ENCODE data around the gene SUV39H2.

SUV39H2 gene

DNA sequence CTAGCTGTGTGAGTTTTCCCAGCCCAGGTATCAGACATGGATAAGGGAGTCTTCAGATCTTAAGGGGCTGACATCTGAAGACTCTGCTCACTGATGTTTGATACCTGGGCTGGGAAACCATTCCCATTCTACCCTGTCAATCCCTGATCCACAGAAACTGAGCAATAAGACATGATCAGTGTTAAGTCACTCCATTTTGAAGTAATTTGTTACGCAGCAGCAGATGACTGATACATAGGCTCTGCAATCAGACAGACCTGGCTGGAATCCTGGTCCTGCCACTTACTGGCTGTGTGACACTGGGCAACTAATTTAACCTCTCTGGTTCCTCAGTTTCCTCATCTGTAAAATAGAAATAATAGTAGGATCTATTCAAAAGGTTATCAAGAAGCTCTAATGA lies 68.6 kb downstream of the SUV39H2 start:
- no peak for DNase-seq (ENCODE audit: low read depth)
- TF ChIP-seq, protein P1, sequence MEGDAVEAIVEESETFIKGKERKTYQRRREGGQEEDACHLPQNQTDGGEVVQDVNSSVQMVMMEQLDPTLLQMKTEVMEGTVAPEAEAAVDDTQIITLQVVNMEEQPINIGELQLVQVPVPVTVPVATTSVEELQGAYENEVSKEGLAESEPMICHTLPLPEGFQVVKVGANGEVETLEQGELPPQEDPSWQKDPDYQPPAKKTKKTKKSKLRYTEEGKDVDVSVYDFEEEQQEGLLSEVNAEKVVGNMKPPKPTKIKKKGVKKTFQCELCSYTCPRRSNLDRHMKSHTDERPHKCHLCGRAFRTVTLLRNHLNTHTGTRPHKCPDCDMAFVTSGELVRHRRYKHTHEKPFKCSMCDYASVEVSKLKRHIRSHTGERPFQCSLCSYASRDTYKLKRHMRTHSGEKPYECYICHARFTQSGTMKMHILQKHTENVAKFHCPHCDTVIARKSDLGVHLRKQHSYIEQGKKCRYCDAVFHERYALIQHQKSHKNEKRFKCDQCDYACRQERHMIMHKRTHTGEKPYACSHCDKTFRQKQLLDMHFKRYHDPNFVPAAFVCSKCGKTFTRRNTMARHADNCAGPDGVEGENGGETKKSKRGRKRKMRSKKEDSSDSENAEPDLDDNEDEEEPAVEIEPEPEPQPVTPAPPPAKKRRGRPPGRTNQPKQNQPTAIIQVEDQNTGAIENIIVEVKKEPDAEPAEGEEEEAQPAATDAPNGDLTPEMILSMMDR (IDR thresholded peaks at IDR 0.05; ENCODE audit: control insufficient read depth, extremely low read depth, insufficient read depth), result no peak
- no peak overlapping the region for H3K4me3 ChIP-seq (ENCODE audit: low read depth, low read length)

DNA sequence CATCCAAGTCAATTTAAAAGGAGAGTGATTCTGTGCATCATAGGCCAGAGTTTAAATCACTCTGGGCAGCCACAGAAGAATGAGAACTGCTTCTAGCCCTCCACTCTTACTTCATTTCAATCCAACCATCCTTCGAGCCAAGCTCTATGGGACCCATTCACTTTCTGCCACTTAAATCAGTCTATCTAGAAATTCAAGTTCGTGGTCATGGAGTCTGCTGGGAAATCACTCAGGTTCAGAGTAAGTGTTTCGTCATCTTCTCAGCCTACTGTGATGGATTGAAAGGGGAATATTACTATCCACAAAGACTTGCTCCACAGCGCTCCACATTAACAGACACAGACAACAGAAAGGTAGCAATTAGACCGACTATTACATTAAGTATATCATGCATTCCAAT lies 70.6 kb downstream of the SUV39H2 start:
- no peak overlapping the region for H3K4me3 ChIP-seq (ENCODE audit: low read depth, low read length)
- TF ChIP-seq, protein P1 (IDR thresholded peaks at IDR 0.05; ENCODE audit: control insufficient read depth, extremely low read depth, insufficient read depth), result no peak
- no peak for DNase-seq (ENCODE audit: low read depth)

DNA sequence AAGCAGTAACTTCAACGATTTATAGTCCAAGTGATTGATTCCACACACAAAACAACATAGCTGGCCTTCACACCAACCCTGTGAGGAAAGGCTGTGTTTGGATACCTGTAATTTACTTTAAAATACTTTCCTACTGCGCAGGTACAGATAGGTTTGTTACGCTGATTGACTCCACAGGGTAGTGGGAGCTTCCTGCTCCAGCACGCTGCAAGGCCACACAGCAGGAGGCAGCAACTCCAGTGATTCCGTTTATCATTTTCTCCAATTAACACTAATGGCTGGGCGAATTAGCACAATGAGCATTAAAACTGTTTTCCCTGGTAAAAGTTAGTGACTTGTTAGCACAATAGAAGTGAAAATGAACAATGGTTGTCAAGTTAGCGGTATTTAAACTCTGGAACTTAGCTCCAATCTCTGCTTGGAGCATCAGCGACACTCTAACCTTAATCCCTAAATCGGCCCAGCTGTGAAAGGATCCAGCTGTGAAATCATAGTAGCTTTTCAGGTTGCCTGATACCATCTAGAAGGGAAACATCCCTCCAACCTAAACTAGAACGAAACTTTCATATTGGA lies 74.3 kb downstream of the SUV39H2 start:
- TF ChIP-seq, protein P1 (IDR thresholded peaks at IDR 0.05; ENCODE audit: control insufficient read depth, extremely low read depth, insufficient read depth), result no peak
- DNase-seq (ENCODE audit: low read depth), result no peak
- peak overlapping the region; percentile 73 for H3K4me3 ChIP-seq (ENCODE audit: low read depth, low read length)

DNA sequence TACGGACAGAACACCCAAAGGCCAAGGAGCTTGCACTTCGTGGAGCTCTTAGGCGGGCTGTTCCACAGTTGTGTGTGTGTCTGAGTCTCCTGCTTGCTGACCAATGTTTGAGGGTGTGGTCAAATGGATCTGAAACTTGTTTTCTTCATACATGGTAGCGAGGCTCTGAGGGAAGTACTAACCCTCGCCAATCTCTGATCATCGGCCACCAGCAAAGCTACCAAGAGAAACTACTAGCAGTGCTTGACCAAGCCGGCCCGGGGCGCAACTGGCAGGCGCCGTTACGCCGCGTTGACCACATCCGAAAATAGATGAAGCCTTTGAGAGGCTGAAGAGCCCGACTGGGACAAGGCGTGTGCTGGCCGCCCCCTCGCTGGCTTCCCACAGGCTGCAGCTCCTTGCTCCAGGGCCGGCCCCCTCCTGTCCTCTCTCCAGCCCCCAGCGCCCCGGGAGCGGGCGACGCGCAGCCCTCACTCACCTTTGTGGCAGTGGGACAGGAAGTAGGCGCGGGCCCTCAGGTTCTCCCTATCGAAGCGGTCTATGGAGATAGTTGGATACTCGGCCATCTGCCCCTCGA lies 74.8 kb downstream of the SUV39H2 start:
- TF ChIP-seq, protein P1 (IDR thresholded peaks at IDR 0.05; ENCODE audit: control insufficient read depth, extremely low read depth, insufficient read depth), result no peak

More for the DNA sequence above, 74.8 kb downstream of the SUV39H2 start:
- peak overlapping the region; percentile 73 for H3K4me3 ChIP-seq (ENCODE audit: low read depth, low read length)
- DNase-seq (ENCODE audit: low read depth), result no peak

All from LNCaP clone FGC (cell line).